BLaER1 treated with 17β-estradiol and CSF1 and Interleukin-3, amounts not matched to agents 10 nM and 100 nM (cell line): ENCODE data around the gene GPR146.

Experiments used
- H3K27ac ChIP-seq, 11 experiments: shearing (Covaris generic); formaldehyde crosslinking; 2 replicates each; pipeline ENCODE4 v1.8.1; 2022
- H3K27me3 ChIP-seq, 11 experiments: shearing (Covaris generic); formaldehyde crosslinking; 2 replicates each; pipeline ENCODE4 v1.8.1; 2022
- H3K36me3 ChIP-seq, 11 experiments: shearing (Covaris generic); formaldehyde crosslinking; 2 replicates each; pipeline ENCODE4 v1.8.1; 2022
- H3K4me1 ChIP-seq, 10 experiments: shearing (Covaris generic); formaldehyde crosslinking; 2 replicates each; pipeline ENCODE4 v1.8.1; 2022
- H3K4me2 ChIP-seq, 11 experiments: shearing (Covaris generic); formaldehyde crosslinking; 2 replicates each; pipeline ENCODE4 v1.8.1; 2022
- H3K4me3 ChIP-seq, 10 experiments: shearing (Covaris generic); formaldehyde crosslinking; 2 replicates each; pipeline ENCODE4 v1.8.1; 2022
- H3K9ac ChIP-seq, 11 experiments: shearing (Covaris generic); formaldehyde crosslinking; 2 replicates each; pipeline ENCODE4 v1.8.1; 2022
- H3K9me3 ChIP-seq, 11 experiments: shearing (Covaris generic); formaldehyde crosslinking; replicated peaks in 1 of 11; 2 replicates each; pipeline ENCODE4 v1.8.1; 2022
- H4K20me1 ChIP-seq, 11 experiments: shearing (Covaris generic); formaldehyde crosslinking; 2 replicates each; pipeline ENCODE4 v1.8.1; 2022
- Cebpa-rat ChIP-seq, 11 experiments: shearing (Covaris generic); IDR thresholded peaks; 2 replicates each; pipeline ENCODE4 v1.8.1; 2022

Gene GPR146

GRCh38 chr7:1103009-1103788, 58.9 kb downstream of the GPR146 start:
- Histone ChIP-seq H3K9me3 (no peaks in the 10 kb centered on the region), H3K9ac (peak overlapping the region in 5 of 11 experiments; percentile 4 to 43 (median 17); a peak in 4 of 22 replicates), H3K36me3 (peaks cover 0 to 17% (median 9%) of the 10 kb centered on the region in 11 experiments; a peak in 10 of 22 replicates), H3K4me2 (peak overlapping the region; percentile 79 to 97 (median 93)), H3K4me3 (no peak overlapping the region), H4K20me1 (peaks cover 0 to 92% (median 80%) of the 10 kb centered on the region in 11 experiments; a peak in 20 of 22 replicates), H3K27me3 (peaks cover 0 to 45% (median 0%) of the 10 kb centered on the region in 11 experiments; a peak in 8 of 22 replicates), H3K4me1 (peaks cover 82 to 99% (median 97%) of the 10 kb centered on the region in 10 experiments), H3K27ac (peak overlapping the region in 9 of 11 experiments; percentile 21 to 59 (median 30); a peak in 15 of 22 replicates)
- TF ChIP-seq Cebpa-rat (IDR thresholded peaks at IDR 0.05) = no peak

GRCh38 chr7:1103789-1104515, 59.6 kb downstream of the GPR146 start:
- Histone ChIP-seq H3K36me3 (peaks cover 0 to 17% (median 7%) of the 10 kb centered on the region in 11 experiments; a peak in 7 of 22 replicates), H3K4me1 (peaks cover 82 to 99% (median 98%) of the 10 kb centered on the region in 10 experiments), H3K27me3 (peaks cover 0 to 51% (median 0%) of the 10 kb centered on the region in 11 experiments; a peak in 8 of 22 replicates), H3K27ac (peak overlapping the region in 9 of 11 experiments; percentile 21 to 59 (median 30); a peak in 15 of 22 replicates), H4K20me1 (peaks cover 0 to 99% (median 87%) of the 10 kb centered on the region in 11 experiments; a peak in 20 of 22 replicates), H3K9ac (peak overlapping the region in 5 of 11 experiments; percentile 4 to 43 (median 17); a peak in 2 of 22 replicates), H3K4me3 (no peak overlapping the region), H3K9me3 (no peaks in the 10 kb centered on the region), H3K4me2 (peak overlapping the region; percentile 79 to 97 (median 93))
- TF ChIP-seq Cebpa-rat (IDR thresholded peaks at IDR 0.05) = no peak

GRCh38 chr7:1104516-1105179, 60.3 kb downstream of the GPR146 start:
- peaks cover 81 to 99% (median 98%) of the 10 kb centered on the region in 10 experiments for H3K4me1 ChIP-seq
- peaks cover 0 to 55% (median 0%) of the 10 kb centered on the region in 11 experiments; a peak in 8 of 22 replicates for H3K27me3 ChIP-seq
- H3K4me3 ChIP-seq = no peak overlapping the region
- H3K4me2 ChIP-seq = peak overlapping the region; percentile 79 to 97 (median 93)
- no peaks in the 10 kb centered on the region for H3K9me3 ChIP-seq
- H3K36me3 ChIP-seq = peaks cover 0 to 17% (median 7%) of the 10 kb centered on the region in 11 experiments; a peak in 7 of 22 replicates
- H3K27ac ChIP-seq = peak overlapping the region in 5 of 11 experiments; percentile 2 to 59 (median 21); a peak in 3 of 22 replicates
- H3K9ac ChIP-seq = peak overlapping the region in 3 of 11 experiments; percentile 21 to 32 (median 25); a peak in 3 of 22 replicates
- peaks cover 0 to 99% (median 90%) of the 10 kb centered on the region in 11 experiments; a peak in 20 of 22 replicates for H4K20me1 ChIP-seq
- no peak for TF ChIP-seq Cebpa-rat (IDR thresholded peaks at IDR 0.05)

- Histone ChIP-seq H3K27ac (peak overlapping the region in 4 of 11 experiments; percentile 2 to 21 (median 17); a peak in 2 of 22 replicates), H3K4me2 (peak overlapping the region; percentile 60 to 97 (median 93)), H3K4me3 (no peak overlapping the region), H3K4me1 (peaks cover 81 to 99% (median 98%) of the 10 kb centered on the region in 10 experiments), H3K27me3 (peaks cover 0 to 60% (median 0%) of the 10 kb centered on the region in 11 experiments; a peak in 8 of 22 replicates), H3K9ac (peak overlapping the region in 3 of 11 experiments; percentile 7 to 32 (median 21); a peak in 4 of 22 replicates), H3K36me3 (peaks cover 0 to 17% (median 7%) of the 10 kb centered on the region in 11 experiments; a peak in 7 of 22 replicates), H3K9me3 (no peaks in the 10 kb centered on the region), H4K20me1 (peaks cover 0 to 99% (median 90%) of the 10 kb centered on the region in 11 experiments; a peak in 20 of 22 replicates)
- TF ChIP-seq Cebpa-rat (IDR thresholded peaks at IDR 0.05) = no peak
Observed at GRCh38 chr7:1105189-1105588, 60.8 kb downstream of the GPR146 start.

GRCh38 chr7:1106063-1106792, 61.9 kb downstream of the GPR146 start:
- Histone ChIP-seq H3K27me3 (peaks cover 0 to 67% (median 0%) of the 10 kb centered on the region in 11 experiments; a peak in 8 of 22 replicates), H4K20me1 (peaks cover 0 to 99% (median 83%) of the 10 kb centered on the region in 11 experiments; a peak in 20 of 22 replicates), H3K4me1 (peaks cover 81 to 99% (median 98%) of the 10 kb centered on the region in 10 experiments), H3K9ac (peak overlapping the region in 5 of 11 experiments; percentile 7 to 51 (median 33); a peak in 9 of 22 replicates), H3K4me2 (peak overlapping the region; percentile 76 to 97 (median 93)), H3K36me3 (peaks cover 0 to 17% (median 7%) of the 10 kb centered on the region in 11 experiments; a peak in 7 of 22 replicates), H3K9me3 (no peaks in the 10 kb centered on the region), H3K27ac (peak overlapping the region in 1 of 11 experiments; percentile 21; a peak in 3 of 22 replicates), H3K4me3 (peak overlapping the region in 1 of 10 experiments; percentile 30; a peak in 2 of 20 replicates)
- TF ChIP-seq Cebpa-rat (IDR thresholded peaks at IDR 0.05) = no peak

- H3K4me1 ChIP-seq = peaks cover 77 to 99% (median 98%) of the 10 kb centered on the region in 10 experiments
- H3K4me2 ChIP-seq = peak overlapping the region; percentile 76 to 97 (median 93)
- H3K27ac ChIP-seq = peak overlapping the region in 1 of 11 experiments; percentile 21; a peak in 1 of 22 replicates
- peak overlapping the region in 4 of 11 experiments; percentile 7 to 51 (median 38); a peak in 5 of 22 replicates for H3K9ac ChIP-seq
- no peak for TF ChIP-seq Cebpa-rat (IDR thresholded peaks at IDR 0.05)
- peak overlapping the region in 1 of 10 experiments; percentile 30; a peak in 1 of 20 replicates for H3K4me3 ChIP-seq
- peaks cover 0 to 65% (median 0%) of the 10 kb centered on the region in 11 experiments; a peak in 8 of 22 replicates for H3K27me3 ChIP-seq
- no peaks in the 10 kb centered on the region for H3K9me3 ChIP-seq
- H3K36me3 ChIP-seq = peaks cover 0 to 15% (median 4%) of the 10 kb centered on the region in 11 experiments; a peak in 8 of 22 replicates
- H4K20me1 ChIP-seq = peaks cover 0 to 99% (median 81%) of the 10 kb centered on the region in 11 experiments; a peak in 20 of 22 replicates
Observed at GRCh38 chr7:1106793-1107421, 62.6 kb downstream of the GPR146 start.
